ACC112 (cell line): ENCODE measurements around the gene PRUNE2.

Source experiments
- H2AFZ ChIP-seq: fragments of 200-600 bp; sonication (generic); one replicate; pipeline ENCODE4 v1.6.0; 2017; ENCODE audit warnings: antibody characterized with exemption, low read length; ENCODE audit not compliant: unreplicated experiment
- H3K27ac ChIP-seq: fragments of 200-600 bp; sonication (generic); 2 replicates; pipeline ENCODE4 v1.5.1; 2014; ENCODE audit warnings: low read depth, mild to moderate bottlenecking, antibody characterized with exemption, low read length, moderate library complexity
- H3K27me3 ChIP-seq: fragments of 200-600 bp; sonication (generic); 2 replicates; pipeline ENCODE4 v1.6.1; 2014; ENCODE audit warnings: mild to moderate bottlenecking, antibody characterized with exemption, low read length, moderate library complexity, mixed read lengths; ENCODE audit not compliant: insufficient read depth
- H3K36me3 ChIP-seq: fragments of 200-600 bp; sonication (generic); 2 replicates; pipeline ENCODE4 v1.6.1; 2016; ENCODE audit warnings: mild to moderate bottlenecking, antibody characterized with exemption, low read length, moderate library complexity, mixed read lengths; ENCODE audit not compliant: insufficient read depth
- H3K4me1 ChIP-seq: fragments of 200-600 bp; sonication (generic); one replicate; pipeline ENCODE4 v1.6.1; 2016; ENCODE audit warnings: low read length, mixed read lengths; ENCODE audit not compliant: insufficient read depth, unreplicated experiment, control insufficient read depth
- H3K4me3 ChIP-seq: fragments of 200-600 bp; sonication (generic); 2 replicates; pipeline ENCODE4 v1.5.1; 2014; ENCODE audit warnings: mild to moderate bottlenecking, low read depth, low read length
- H3K79me2 ChIP-seq: fragments of 200-600 bp; sonication (generic); one replicate; pipeline ENCODE4 v1.6.0; 2016; ENCODE audit warnings: low read length; ENCODE audit not compliant: control insufficient read depth, unreplicated experiment, insufficient read depth

The PRUNE2 gene

DNA sequence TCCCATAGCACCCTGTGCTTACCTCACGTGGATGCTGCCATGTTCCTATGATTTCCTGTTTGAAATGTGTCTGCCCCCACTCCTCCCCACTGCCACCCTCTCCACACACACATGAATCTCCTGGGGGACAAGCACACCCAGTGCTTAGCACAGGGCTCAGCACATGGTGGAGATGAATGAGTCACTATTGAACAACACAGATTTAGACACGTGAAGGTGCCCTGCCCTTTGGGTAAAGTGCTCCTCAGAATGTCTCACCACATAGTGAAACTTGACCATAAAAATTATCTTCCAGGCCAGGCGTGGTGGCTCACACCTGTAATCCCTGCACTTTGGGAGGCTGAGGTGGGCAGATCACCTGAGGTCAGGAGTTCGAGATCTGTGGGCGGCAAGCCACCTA is 240.5 kb downstream of the PRUNE2 start:
- no peaks in the 10 kb centered on the region for H3K79me2 ChIP-seq
- no peak overlapping the region for H3K4me3 ChIP-seq
- H3K27me3 ChIP-seq, result no peaks in the 10 kb centered on the region
- no peak overlapping the region for H3K27ac ChIP-seq
- peaks cover 24% of the 10 kb centered on the region for H3K4me1 ChIP-seq
- no peaks in the 10 kb centered on the region; the same call in 1 of the 2 replicates for H3K36me3 ChIP-seq
- H2AFZ ChIP-seq, result no peak overlapping the region

DNA sequence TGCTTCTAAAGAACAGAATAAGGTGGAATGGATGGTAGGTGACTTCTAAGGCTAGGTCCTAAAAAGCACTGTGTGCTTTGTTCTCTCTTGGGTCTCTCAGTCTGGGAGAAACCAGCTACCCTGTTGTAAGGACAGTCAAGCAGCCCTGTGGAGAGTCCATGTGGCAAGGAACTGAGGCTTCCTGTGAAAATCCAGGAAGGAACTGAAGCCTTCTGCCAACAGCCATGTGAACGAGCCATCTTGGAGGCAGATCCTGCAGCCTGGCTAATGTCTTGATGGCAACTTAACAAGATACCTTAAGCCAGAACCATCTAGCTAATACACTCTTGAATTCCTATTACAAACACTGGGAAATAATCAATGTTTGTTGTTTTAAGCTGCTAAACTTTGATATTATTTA is 241.8 kb downstream of the PRUNE2 start:
- no peak overlapping the region for H3K4me3 ChIP-seq
- H3K27ac ChIP-seq, result no peak overlapping the region
- H3K36me3 ChIP-seq, result no peaks in the 10 kb centered on the region; the same call in 1 of the 2 replicates

GRCh38 chr9:76662476-76663281 is 243.2 kb downstream of the PRUNE2 start:
- Histone ChIP-seq H3K4me3 (no peak overlapping the region), H3K27me3 (no peaks in the 10 kb centered on the region), H3K79me2 (no peaks in the 10 kb centered on the region), H3K4me1 (peaks cover 32% of the 10 kb centered on the region), H3K36me3 (no peaks in the 10 kb centered on the region; the same call in 1 of the 2 replicates), H3K27ac (no peak overlapping the region), H2AFZ (no peak overlapping the region)

More for the DNA sequence above, 241.8 kb downstream of the PRUNE2 start:
- no peaks in the 10 kb centered on the region for H3K27me3 ChIP-seq
- peaks cover 24% of the 10 kb centered on the region for H3K4me1 ChIP-seq
- no peak overlapping the region for H2AFZ ChIP-seq
- H3K79me2 ChIP-seq, result no peaks in the 10 kb centered on the region

GRCh38 chr9:76658510-76659231 is 247.2 kb downstream of the PRUNE2 start:
- H3K27me3 ChIP-seq, result no peaks in the 10 kb centered on the region
- no peak overlapping the region for H3K4me3 ChIP-seq
- no peaks in the 10 kb centered on the region; the same call in 1 of the 2 replicates for H3K36me3 ChIP-seq
- no peaks in the 10 kb centered on the region for H3K79me2 ChIP-seq
- peaks cover 47% of the 10 kb centered on the region for H3K4me1 ChIP-seq
- H2AFZ ChIP-seq, result peak overlapping the region; percentile 17
- no peak overlapping the region; the same call in 1 of the 2 replicates for H3K27ac ChIP-seq

GRCh38 chr9:76657265-76657664 is 248.6 kb downstream of the PRUNE2 start:
- Histone ChIP-seq H3K27ac (peak overlapping the region; percentile 100), H2AFZ (peak overlapping the region; percentile 13), H3K4me1 (peaks cover 61% of the 10 kb centered on the region)

GRCh38 chr9:76655971-76656370 is 249.9 kb downstream of the PRUNE2 start:
- Histone ChIP-seq H3K79me2 (no peaks in the 10 kb centered on the region), H3K27me3 (no peaks in the 10 kb centered on the region), H3K4me1 (peaks cover 70% of the 10 kb centered on the region), H3K36me3 (no peaks in the 10 kb centered on the region), H3K4me3 (no peak overlapping the region; the same call in 1 of the 2 replicates), H2AFZ (peak overlapping the region; percentile 69), H3K27ac (peak overlapping the region; percentile 100)

More at GRCh38 chr9:76657265-76657664, 248.6 kb downstream of the PRUNE2 start:
- no peak overlapping the region for H3K4me3 ChIP-seq
- H3K36me3 ChIP-seq, result no peaks in the 10 kb centered on the region; the same call in 1 of the 2 replicates
- H3K79me2 ChIP-seq, result no peaks in the 10 kb centered on the region
- no peaks in the 10 kb centered on the region for H3K27me3 ChIP-seq

DNA sequence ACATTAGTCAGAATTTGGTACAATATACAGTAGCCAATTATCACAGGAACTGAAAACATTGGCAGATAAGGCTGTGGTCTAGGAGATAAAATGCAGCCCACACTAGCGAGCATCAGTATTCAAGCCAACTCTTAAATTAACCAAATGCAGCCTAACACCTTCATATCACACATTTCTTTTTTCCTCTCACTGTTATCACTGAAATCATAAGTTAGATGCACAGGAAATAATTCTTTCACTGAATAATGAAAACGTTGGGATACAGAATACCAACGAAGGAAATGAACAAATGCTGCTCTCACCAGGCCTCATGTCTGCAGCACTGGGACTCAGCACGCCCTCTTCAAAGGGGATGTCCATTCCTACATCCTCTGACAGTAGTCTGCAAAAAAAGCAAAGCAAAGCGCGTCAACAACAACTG is 250.8 kb downstream of the PRUNE2 start:
- peaks cover 70% of the 10 kb centered on the region for H3K4me1 ChIP-seq
- H3K27me3 ChIP-seq, result no peaks in the 10 kb centered on the region
- no peaks in the 10 kb centered on the region for H3K79me2 ChIP-seq
- no peaks in the 10 kb centered on the region for H3K36me3 ChIP-seq
- H3K27ac ChIP-seq, result peak overlapping the region; percentile 100
- peak overlapping the region; percentile 55 for H3K4me3 ChIP-seq
- H2AFZ ChIP-seq, result peak overlapping the region; percentile 44

GRCh38 chr9:76654575-76654974 is 251.3 kb downstream of the PRUNE2 start:
- H3K79me2 ChIP-seq, result no peaks in the 10 kb centered on the region
- H3K27me3 ChIP-seq, result no peaks in the 10 kb centered on the region
- H3K36me3 ChIP-seq, result no peaks in the 10 kb centered on the region
- no peak overlapping the region for H2AFZ ChIP-seq
- H3K4me3 ChIP-seq, result peak overlapping the region; percentile 55
- H3K4me1 ChIP-seq, result peaks cover 70% of the 10 kb centered on the region
- peak overlapping the region; percentile 100 for H3K27ac ChIP-seq

DNA sequence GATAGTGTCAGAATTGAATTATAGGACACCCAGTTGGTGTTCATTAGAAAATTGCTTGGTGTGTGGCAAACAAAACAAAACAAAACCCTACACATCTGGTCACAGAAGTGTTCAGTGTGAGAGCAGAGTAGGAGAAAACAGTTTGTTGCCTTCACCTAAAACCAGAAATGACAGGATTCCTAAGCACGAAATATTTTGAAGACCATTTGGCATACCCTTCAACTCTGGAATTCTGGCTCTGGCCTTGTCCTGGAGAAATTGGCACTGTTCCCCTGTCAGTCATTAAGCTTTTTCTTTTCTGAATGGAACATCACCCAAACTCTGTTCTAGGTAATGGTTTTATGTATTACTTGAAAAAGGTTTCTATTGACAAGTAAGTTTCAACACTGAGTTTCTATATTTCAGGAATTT is 251.9 kb downstream of the PRUNE2 start:
- Histone ChIP-seq H3K4me1 (peaks cover 70% of the 10 kb centered on the region), H3K36me3 (no peaks in the 10 kb centered on the region), H2AFZ (peak overlapping the region; percentile 59), H3K27me3 (no peaks in the 10 kb centered on the region), H3K27ac (peak overlapping the region; percentile 100), H3K4me3 (peak overlapping the region; percentile 36; the same call in 1 of the 2 replicates), H3K79me2 (no peaks in the 10 kb centered on the region)

DNA sequence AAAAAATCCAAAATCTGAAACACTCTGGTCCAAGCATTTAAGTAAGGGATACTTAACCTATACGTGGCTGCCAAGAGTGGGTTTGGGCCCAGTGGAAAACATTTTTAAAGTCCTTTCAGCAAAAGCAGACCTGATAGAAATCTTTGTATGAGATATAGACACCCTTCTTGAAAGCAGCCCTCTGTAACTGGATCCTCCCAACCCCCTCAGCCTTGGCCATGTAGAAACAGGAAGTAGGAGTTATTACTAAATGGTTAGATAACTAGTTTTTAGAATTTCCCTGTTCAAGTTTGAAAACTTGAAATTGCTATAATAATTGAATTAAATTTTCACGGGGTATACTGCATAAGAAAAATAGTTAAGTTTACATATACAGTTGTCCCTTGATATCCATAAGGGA is 253.0 kb downstream of the PRUNE2 start:
- Histone ChIP-seq H3K79me2 (no peaks in the 10 kb centered on the region), H3K36me3 (0 out of 2 replicates have a peak, but pooled peaks cover 5% of the 10 kb centered on the region), H2AFZ (peak overlapping the region; percentile 44), H3K27ac (peak overlapping the region; percentile 100), H3K27me3 (no peaks in the 10 kb centered on the region), H3K4me1 (peaks cover 62% of the 10 kb centered on the region), H3K4me3 (no peak overlapping the region)
